GM12872 (cell line): ENCODE data around the gene HSPG2.

Experiments
- CTCF ChIP-seq: IDR thresholded peaks from 3 replicates; pipeline ENCODE4 v1.5.1; 2011; ENCODE audit warnings: low read depth, mild to moderate bottlenecking, low read length, moderate library complexity; ENCODE audit not compliant: insufficient read depth

The HSPG2 gene

DNA sequence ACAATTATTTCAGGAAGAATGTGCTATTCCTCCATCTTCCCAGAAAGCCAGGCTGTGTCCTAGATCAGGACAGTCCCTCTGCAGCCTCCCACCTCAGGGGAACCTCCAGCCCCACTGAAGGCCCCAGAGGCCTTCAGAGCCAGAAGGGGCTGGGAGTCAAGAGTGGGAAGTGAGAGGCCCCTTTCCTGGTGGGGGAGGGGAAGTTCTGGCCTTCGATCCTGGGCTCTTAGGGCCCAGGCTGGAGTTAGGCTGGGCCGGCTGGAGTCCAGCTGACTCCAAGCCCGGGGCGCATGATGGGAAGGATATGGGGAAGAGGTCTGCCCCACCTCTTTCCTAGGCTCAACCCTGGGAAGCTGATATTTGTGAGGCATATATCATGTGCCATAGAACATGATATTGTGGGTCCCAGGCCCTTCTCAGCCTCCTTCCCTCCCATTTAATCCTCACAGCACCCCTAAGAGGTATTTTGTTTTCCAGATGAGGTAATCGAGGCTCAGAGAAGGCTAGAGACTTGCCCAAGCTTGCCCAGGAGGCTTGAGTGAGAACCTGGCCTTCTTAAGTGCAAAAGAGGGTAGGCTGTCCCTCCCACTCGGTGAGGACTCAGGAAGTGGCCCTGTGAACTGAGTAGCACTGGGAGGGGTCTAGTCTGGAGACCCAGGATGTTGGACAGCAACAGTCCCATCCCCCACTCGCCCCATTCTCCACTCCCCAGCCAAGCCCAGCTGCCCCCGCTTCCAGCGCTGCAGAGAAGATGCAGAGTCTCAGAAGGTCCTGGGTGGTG lies 18.6 kb upstream of the HSPG2 start:
- no peak for TF ChIP-seq CTCF

GRCh38 chr1:21955058-21955457 lies 17.9 kb upstream of the HSPG2 start:
- no peak for TF ChIP-seq CTCF

GRCh38 chr1:21952786-21953520 lies 15.8 kb upstream of the HSPG2 start:
- TF ChIP-seq CTCF: no peak

DNA sequence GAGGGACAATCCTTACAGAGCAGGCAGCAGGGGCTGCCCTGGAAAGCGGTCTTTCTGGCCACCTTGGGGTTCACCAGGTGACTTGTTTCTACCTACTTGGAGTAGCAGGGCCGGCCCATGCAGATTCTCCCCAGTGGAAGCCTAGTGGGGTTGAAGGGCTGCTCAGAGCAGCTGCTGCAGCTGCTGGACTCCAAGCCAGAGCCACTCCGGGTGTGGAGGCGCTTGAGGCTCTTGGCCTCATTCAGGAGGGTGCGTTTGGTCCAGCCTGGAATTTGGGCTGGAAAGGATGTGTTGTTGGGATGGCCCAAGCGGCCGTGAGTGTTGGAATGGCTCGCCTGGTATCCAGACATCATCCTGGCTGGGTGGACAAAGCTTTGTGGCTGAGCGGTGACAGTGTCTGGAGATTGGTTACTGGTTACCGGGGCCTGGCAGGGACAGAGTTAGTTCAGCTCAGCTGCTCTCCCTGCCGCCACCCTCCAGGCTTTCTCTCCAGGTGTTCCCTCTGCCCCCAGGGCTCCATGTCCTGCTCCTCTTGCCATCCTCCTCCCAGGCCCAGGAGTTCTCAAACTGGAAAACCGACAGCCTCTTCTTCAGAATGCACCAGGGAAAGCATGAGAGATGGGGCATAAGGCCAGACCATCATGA lies 14.2 kb upstream of the HSPG2 start:
- no peak for TF ChIP-seq CTCF

- TF ChIP-seq CTCF: no peak
Measured at GRCh38 chr1:21950734-21951133, 13.6 kb upstream of the HSPG2 start.

- TF ChIP-seq CTCF: no peak
Measured at GRCh38 chr1:21946836-21947587, 9.9 kb upstream of the HSPG2 start.

DNA sequence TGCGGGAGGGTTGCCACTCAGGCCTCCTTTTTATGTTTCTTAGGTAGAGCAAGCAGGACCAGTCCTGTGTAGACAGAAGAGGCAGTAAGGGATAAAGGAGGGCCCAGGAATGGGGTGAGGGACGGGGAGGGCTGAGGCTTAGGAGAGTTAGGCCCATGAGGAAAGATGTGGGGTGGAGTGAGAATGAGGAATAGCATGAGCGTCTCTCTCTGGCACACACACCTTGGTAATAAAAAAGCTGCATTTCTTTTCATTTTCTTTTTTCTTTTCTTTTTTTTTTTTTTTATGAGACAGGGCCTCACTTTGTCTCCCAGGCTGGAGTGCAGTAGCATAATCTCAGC lies 7.6 kb upstream of the HSPG2 start:
- TF ChIP-seq CTCF: no peak
